ENCODE data around the gene ARMC9. TPM values are rescaled to one million over a fixed set of nuclear protein-coding genes. Genes with fewer than 3 reads are reported as not detected.
A peak's percentile ranks its signal among the peaks of the same experiment; 100 is the strongest.

The ARMC9 gene
- total RNA-seq, 1 experiment from 2014 or later: 15.2 TPM

GRCh38 chr2:231332388-231332787 lies 134.0 kb downstream of the ARMC9 start:
- DNase-seq: peak; percentile 36
- Histone ChIP-seq H3K9me3 (no peaks in the 10 kb centered on the region), H3K4me3 (no peak overlapping the region), H3K27me3 (no peaks in the 10 kb centered on the region), H3K36me3 (no peaks in the 10 kb centered on the region)

GRCh38 chr2:231332872-231333500 lies 134.6 kb downstream of the ARMC9 start:
- H3K27me3 ChIP-seq: no peaks in the 10 kb centered on the region
- no peaks in the 10 kb centered on the region for H3K9me3 ChIP-seq
- no peak for DNase-seq
- H3K4me3 ChIP-seq: no peak overlapping the region
- H3K36me3 ChIP-seq: no peaks in the 10 kb centered on the region

- Histone ChIP-seq H3K36me3 (no peaks in the 10 kb centered on the region), H3K27me3 (no peaks in the 10 kb centered on the region), H3K4me3 (no peak overlapping the region), H3K9me3 (no peaks in the 10 kb centered on the region)
- DNase-seq: no peak
Observed at GRCh38 chr2:231334179-231334930, 135.9 kb downstream of the ARMC9 start.

GRCh38 chr2:231334981-231335380 lies 136.6 kb downstream of the ARMC9 start:
- no peak for DNase-seq

GRCh38 chr2:231335591-231335990 lies 137.2 kb downstream of the ARMC9 start:
- no peaks in the 10 kb centered on the region for H3K9me3 ChIP-seq
- no peak for DNase-seq

More at GRCh38 chr2:231334981-231335380, 136.6 kb downstream of the ARMC9 start:
- Histone ChIP-seq H3K27me3 (no peaks in the 10 kb centered on the region), H3K4me3 (no peak overlapping the region), H3K36me3 (no peaks in the 10 kb centered on the region), H3K9me3 (no peaks in the 10 kb centered on the region)

GRCh38 chr2:231336236-231336635 lies 137.8 kb downstream of the ARMC9 start:
- H3K9me3 ChIP-seq: no peaks in the 10 kb centered on the region
- no peak for DNase-seq
- H3K27me3 ChIP-seq: no peaks in the 10 kb centered on the region
- no peak overlapping the region for H3K4me3 ChIP-seq
- H3K36me3 ChIP-seq: no peaks in the 10 kb centered on the region

More at GRCh38 chr2:231335591-231335990, 137.2 kb downstream of the ARMC9 start:
- Histone ChIP-seq H3K36me3 (no peaks in the 10 kb centered on the region), H3K4me3 (no peak overlapping the region), H3K27me3 (no peaks in the 10 kb centered on the region)

GRCh38 chr2:231336700-231337099 lies 138.3 kb downstream of the ARMC9 start:
- Histone ChIP-seq H3K36me3 (no peaks in the 10 kb centered on the region), H3K9me3 (no peaks in the 10 kb centered on the region), H3K27me3 (no peaks in the 10 kb centered on the region), H3K4me3 (no peak overlapping the region)
- DNase-seq: no peak

- H3K4me3 ChIP-seq: no peak overlapping the region
- H3K36me3 ChIP-seq: no peaks in the 10 kb centered on the region
- no peak for DNase-seq
- no peaks in the 10 kb centered on the region for H3K27me3 ChIP-seq
- H3K9me3 ChIP-seq: no peaks in the 10 kb centered on the region
Observed at GRCh38 chr2:231337807-231338759, 139.7 kb downstream of the ARMC9 start.

- Histone ChIP-seq H3K27me3 (no peaks in the 10 kb centered on the region), H3K9me3 (no peaks in the 10 kb centered on the region), H3K36me3 (no peaks in the 10 kb centered on the region), H3K4me3 (no peak overlapping the region)
- DNase-seq: no peak
Observed at GRCh38 chr2:231339316-231339715, 140.9 kb downstream of the ARMC9 start.

- DNase-seq: no peak
- no peaks in the 10 kb centered on the region for H3K9me3 ChIP-seq
- H3K27me3 ChIP-seq: no peaks in the 10 kb centered on the region
- no peak overlapping the region for H3K4me3 ChIP-seq
- H3K36me3 ChIP-seq: no peaks in the 10 kb centered on the region
Observed at GRCh38 chr2:231341100-231341499, 142.7 kb downstream of the ARMC9 start.

- H3K9me3 ChIP-seq: no peaks in the 10 kb centered on the region
- H3K36me3 ChIP-seq: no peaks in the 10 kb centered on the region
- no peaks in the 10 kb centered on the region for H3K27me3 ChIP-seq
- DNase-seq: no peak
- H3K4me3 ChIP-seq: no peak overlapping the region
Observed at GRCh38 chr2:231342061-231342711, 143.8 kb downstream of the ARMC9 start.

GRCh38 chr2:231343006-231343710 lies 144.7 kb downstream of the ARMC9 start:
- Histone ChIP-seq H3K36me3 (no peaks in the 10 kb centered on the region), H3K4me3 (no peak overlapping the region), H3K9me3 (no peaks in the 10 kb centered on the region), H3K27me3 (no peaks in the 10 kb centered on the region)
- DNase-seq: no peak

- H3K9me3 ChIP-seq: no peaks in the 10 kb centered on the region
- no peaks in the 10 kb centered on the region for H3K27me3 ChIP-seq
- no peaks in the 10 kb centered on the region for H3K36me3 ChIP-seq
- DNase-seq: no peak
- no peak overlapping the region for H3K4me3 ChIP-seq
Observed at GRCh38 chr2:231343988-231344387, 145.6 kb downstream of the ARMC9 start.

GRCh38 chr2:231344851-231345250 lies 146.4 kb downstream of the ARMC9 start:
- Histone ChIP-seq H3K4me3 (no peak overlapping the region), H3K27me3 (no peaks in the 10 kb centered on the region), H3K36me3 (no peaks in the 10 kb centered on the region), H3K9me3 (no peaks in the 10 kb centered on the region)
- DNase-seq: no peak

GRCh38 chr2:231347081-231347480 lies 148.7 kb downstream of the ARMC9 start:
- DNase-seq: no peak

GRCh38 chr2:231347638-231348037 lies 149.2 kb downstream of the ARMC9 start:
- Histone ChIP-seq H3K9me3 (no peaks in the 10 kb centered on the region), H3K4me3 (no peak overlapping the region), H3K27me3 (no peaks in the 10 kb centered on the region), H3K36me3 (no peaks in the 10 kb centered on the region)
- no peak for DNase-seq

More at GRCh38 chr2:231347081-231347480, 148.7 kb downstream of the ARMC9 start:
- H3K27me3 ChIP-seq: no peaks in the 10 kb centered on the region
- H3K4me3 ChIP-seq: no peak overlapping the region
- H3K9me3 ChIP-seq: no peaks in the 10 kb centered on the region
- no peaks in the 10 kb centered on the region for H3K36me3 ChIP-seq
